ENCODE results near the gene PRM2.

Gene PRM2

GRCh38 chr16:11260596-11260966 lies 15.7 kb downstream of the PRM2 start:
- DNase-seq (ENCODE audit: low spot score), result no peak

GRCh38 chr16:11259655-11260595 lies 16.4 kb downstream of the PRM2 start:
- no peak for DNase-seq (ENCODE audit: low spot score)

- peak; percentile 81 for DNase-seq (ENCODE audit: low spot score)
Observed at GRCh38 chr16:11258553-11259492, 17.5 kb downstream of the PRM2 start.

GRCh38 chr16:11257131-11257938 lies 18.9 kb downstream of the PRM2 start:
- DNase-seq (ENCODE audit: low spot score), result peak; percentile 61

- DNase-seq (ENCODE audit: low spot score), result no peak
Observed at GRCh38 chr16:11256661-11257130, 19.6 kb downstream of the PRM2 start.

GRCh38 chr16:11255737-11256660 lies 20.3 kb downstream of the PRM2 start, which contains the start of gene SOCS1:
Gene SOCS1, minus strand, starts transcription at chr16:11256204. Its CDS starts 726 bp downstream, at chr16:11255478.
- peak; percentile 89 for DNase-seq (ENCODE audit: low spot score)

GRCh38 chr16:11254913-11255736 lies 21.2 kb downstream of the PRM2 start:
- DNase-seq (ENCODE audit: low spot score), result peak; percentile 73

GRCh38 chr16:11253995-11254912 lies 22.0 kb downstream of the PRM2 start:
- DNase-seq (ENCODE audit: low spot score), result peak; percentile 49

- peak; percentile 37 for DNase-seq (ENCODE audit: low spot score)
Observed at GRCh38 chr16:11253009-11253994, 23.0 kb downstream of the PRM2 start.

- DNase-seq (ENCODE audit: low spot score), result no peak
Observed at GRCh38 chr16:11252482-11252931, 23.8 kb downstream of the PRM2 start.

GRCh38 chr16:11251525-11252481 lies 24.5 kb downstream of the PRM2 start:
- no peak for DNase-seq (ENCODE audit: low spot score)

- no peak for DNase-seq (ENCODE audit: low spot score)
Observed at GRCh38 chr16:11250786-11251524, 25.3 kb downstream of the PRM2 start.

- DNase-seq (ENCODE audit: low spot score), result no peak
Observed at GRCh38 chr16:11250091-11250785, 26.0 kb downstream of the PRM2 start.

- no peak for DNase-seq (ENCODE audit: low spot score)
Observed at GRCh38 chr16:11249233-11250061, 26.8 kb downstream of the PRM2 start.
